ENCODE results near the gene SENP6.
"Not testable (repeated sequence)": the region's sequence is repeated elsewhere in the genome, so short reads cannot be mapped to it uniquely, and the experiment has no call there.

SENP6 gene

GRCh38 chr6:75687535-75687934, 85.9 kb downstream of the SENP6 start:
- H3K4me3 ChIP-seq (replicated peaks; ENCODE audit: low read depth, low read length); DNase-seq (ENCODE audit: extremely low read depth, insufficient read length); H3K36me3 ChIP-seq (ENCODE audit: control insufficient read depth, insufficient read depth, low read length); H3K27me3 ChIP-seq (replicated peaks; ENCODE audit: control insufficient read depth, insufficient read depth, low read length): not testable (repeated sequence)

DNA sequence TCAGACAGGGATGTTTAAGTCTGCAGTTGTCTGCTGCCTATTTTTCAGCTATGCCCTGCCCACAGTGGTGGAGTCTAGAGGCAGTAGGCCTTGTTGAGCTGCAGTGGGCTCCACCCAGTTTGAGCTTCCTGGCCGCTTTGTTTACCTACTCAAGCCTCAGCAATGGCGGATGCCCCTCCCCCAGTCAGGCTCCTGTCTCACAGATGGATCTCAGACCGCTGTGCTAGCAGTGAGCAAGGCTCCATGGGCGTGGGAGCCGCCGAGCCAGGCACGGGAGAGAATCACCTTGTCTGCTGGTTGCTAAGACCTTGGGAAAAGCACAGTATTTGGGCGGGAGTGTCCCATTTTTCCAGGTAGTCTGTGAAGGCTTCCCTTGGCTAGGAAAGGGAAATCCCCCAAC, 86.3 kb downstream of the SENP6 start:
- DNase-seq (ENCODE audit: extremely low read depth, insufficient read length); H3K27me3 ChIP-seq (replicated peaks; ENCODE audit: control insufficient read depth, insufficient read depth, low read length); H3K36me3 ChIP-seq (ENCODE audit: control insufficient read depth, insufficient read depth, low read length): not testable (repeated sequence)

DNA sequence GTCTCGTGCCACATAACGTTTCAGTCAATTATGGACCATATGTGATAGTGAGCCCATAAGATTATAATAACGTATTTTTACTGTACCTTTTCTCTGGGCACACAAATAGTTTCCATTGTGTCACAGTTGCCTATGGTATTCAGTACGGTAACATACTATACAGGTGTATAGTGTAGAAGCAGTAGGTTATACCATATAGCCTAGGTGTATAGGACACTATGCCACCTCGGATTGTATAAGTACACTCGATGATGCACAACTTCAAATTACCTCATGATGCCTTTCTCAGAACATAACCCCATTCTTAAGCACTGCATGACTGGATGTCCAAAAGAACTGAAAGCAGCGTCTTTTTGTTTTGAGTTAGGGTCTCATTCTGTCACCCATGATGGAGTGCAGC, 87.9 kb downstream of the SENP6 start:
- H3K4me3 ChIP-seq (replicated peaks; ENCODE audit: low read depth, low read length), result no peak overlapping the region
- no peaks in the 10 kb centered on the region for H3K27me3 ChIP-seq (replicated peaks; ENCODE audit: control insufficient read depth, insufficient read depth, low read length)
- DNase-seq (ENCODE audit: extremely low read depth, insufficient read length), result no peak
- peaks cover 5% of the 10 kb centered on the region for H3K36me3 ChIP-seq (ENCODE audit: control insufficient read depth, insufficient read depth, low read length)
- no peak for TF ChIP-seq CTCF (IDR thresholded peaks at IDR 0.05; ENCODE audit: insufficient read depth, low read length, poor library complexity, severe bottlenecking)

More for the DNA sequence above, 86.3 kb downstream of the SENP6 start:
- not testable (repeated sequence) for H3K4me3 ChIP-seq (replicated peaks; ENCODE audit: low read depth, low read length)

DNA sequence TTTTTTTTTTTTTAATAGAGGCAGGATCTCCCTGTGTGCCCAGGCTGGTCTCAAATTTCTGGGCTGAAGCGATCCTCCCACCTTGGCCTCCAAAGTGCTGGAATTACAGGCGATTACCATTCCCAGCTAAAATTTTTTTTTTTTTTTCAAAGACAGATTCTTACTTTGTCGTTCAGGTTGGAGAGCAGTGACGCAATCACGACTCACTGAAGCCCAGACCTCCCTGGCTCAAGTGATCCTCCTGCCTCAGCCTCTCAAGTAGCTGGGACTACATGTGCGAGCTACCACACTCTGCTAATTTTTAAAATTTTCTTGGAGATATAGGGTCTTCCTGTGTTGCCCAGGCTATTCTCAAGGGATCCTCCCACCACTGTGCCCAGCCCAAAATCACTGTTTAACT, 89.3 kb downstream of the SENP6 start:
- DNase-seq (ENCODE audit: extremely low read depth, insufficient read length), result no peak
- Histone ChIP-seq H3K4me3 (replicated peaks; ENCODE audit: low read depth, low read length) (no peak overlapping the region), H3K27me3 (replicated peaks; ENCODE audit: control insufficient read depth, insufficient read depth, low read length) (no peaks in the 10 kb centered on the region), H3K36me3 (ENCODE audit: control insufficient read depth, insufficient read depth, low read length) (peaks cover 5% of the 10 kb centered on the region)
- no peak for TF ChIP-seq CTCF (IDR thresholded peaks at IDR 0.05; ENCODE audit: insufficient read depth, low read length, poor library complexity, severe bottlenecking)

DNA sequence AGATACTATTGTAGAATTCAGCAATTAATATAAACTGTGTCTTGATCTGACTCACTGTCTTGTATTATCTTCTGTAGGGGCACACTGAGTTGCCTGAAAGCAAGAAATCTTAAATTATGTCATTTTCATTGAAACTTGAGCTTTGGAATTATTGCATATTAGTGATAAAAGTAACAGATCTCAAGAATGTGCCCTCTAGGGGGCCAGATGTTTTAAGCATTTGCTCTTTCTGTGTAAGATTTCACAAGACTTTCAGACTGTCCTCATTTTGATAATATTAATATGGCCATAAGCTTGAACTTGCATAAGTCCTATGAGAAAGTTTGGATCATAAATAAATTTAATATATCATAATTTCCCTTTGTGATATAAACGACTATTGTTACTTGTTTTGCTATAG, 91.9 kb downstream of the SENP6 start:
- no peak overlapping the region for H3K4me3 ChIP-seq (replicated peaks; ENCODE audit: low read depth, low read length)
- DNase-seq (ENCODE audit: extremely low read depth, insufficient read length), result no peak
- peaks cover 6% of the 10 kb centered on the region for H3K36me3 ChIP-seq (ENCODE audit: control insufficient read depth, insufficient read depth, low read length)
- H3K27me3 ChIP-seq (replicated peaks; ENCODE audit: control insufficient read depth, insufficient read depth, low read length), result no peaks in the 10 kb centered on the region
- no peak for TF ChIP-seq CTCF (IDR thresholded peaks at IDR 0.05; ENCODE audit: insufficient read depth, low read length, poor library complexity, severe bottlenecking)

DNA sequence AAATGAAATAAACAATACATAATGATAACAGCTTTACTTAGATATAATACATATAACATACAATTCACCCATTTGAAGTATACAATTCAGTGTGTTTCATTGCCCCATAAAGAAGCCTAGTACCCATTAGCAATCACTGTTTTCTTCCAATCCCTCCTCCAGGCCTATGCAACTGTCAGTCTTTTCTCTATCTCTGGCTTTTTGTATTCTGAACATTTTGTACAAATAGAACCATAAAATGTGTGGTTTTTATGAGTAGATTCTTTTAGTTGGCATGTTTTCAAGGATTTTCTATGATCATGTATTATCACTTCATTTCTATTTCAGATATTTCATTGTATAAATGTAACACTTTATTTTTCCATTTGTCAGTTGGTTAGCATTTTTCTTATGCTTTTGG, 92.7 kb downstream of the SENP6 start:
- Histone ChIP-seq H3K4me3 (replicated peaks; ENCODE audit: low read depth, low read length) (no peak overlapping the region), H3K36me3 (ENCODE audit: control insufficient read depth, insufficient read depth, low read length) (peaks cover 6% of the 10 kb centered on the region), H3K27me3 (replicated peaks; ENCODE audit: control insufficient read depth, insufficient read depth, low read length) (no peaks in the 10 kb centered on the region)
- TF ChIP-seq CTCF (IDR thresholded peaks at IDR 0.05; ENCODE audit: insufficient read depth, low read length, poor library complexity, severe bottlenecking), result no peak
- DNase-seq (ENCODE audit: extremely low read depth, insufficient read length), result no peak

DNA sequence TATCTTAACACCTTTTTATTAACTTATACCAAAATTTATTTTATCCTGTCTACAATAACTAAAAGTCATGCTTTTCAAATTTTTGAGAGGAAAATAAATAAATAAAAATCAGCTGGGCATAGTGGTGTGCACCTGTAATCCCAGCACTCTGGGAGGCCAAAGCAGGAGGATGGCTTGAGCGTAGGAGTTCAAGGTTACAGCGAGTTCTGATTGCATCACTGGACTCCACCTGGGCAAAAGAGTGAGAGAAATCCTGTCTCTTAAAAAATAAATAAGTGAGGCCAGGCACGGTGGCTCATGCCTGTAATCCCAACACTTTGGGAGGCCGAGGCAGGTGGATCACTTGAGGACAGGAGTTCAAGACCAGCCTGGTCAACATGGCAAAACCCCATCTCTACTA, 106.7 kb downstream of the SENP6 start:
- not testable (repeated sequence) for H3K4me3 ChIP-seq (replicated peaks; ENCODE audit: low read depth, low read length); H3K27me3 ChIP-seq (replicated peaks; ENCODE audit: control insufficient read depth, insufficient read depth, low read length); H3K36me3 ChIP-seq (ENCODE audit: control insufficient read depth, insufficient read depth, low read length); DNase-seq (ENCODE audit: extremely low read depth, insufficient read length)
